H1 (cell line): ENCODE data around the gene GRM1. TPM values are rescaled to one million over a fixed set of nuclear protein-coding genes. Genes with fewer than 3 reads are reported as not detected.

Source experiments
- CTCF ChIA-PET: fragments of 300-600 bp; sonication (Branson Sonifier 250); formaldehyde crosslinking; loops from one replicate; lab custom pipeline; 2021; ENCODE audit not compliant: partially characterized antibody; lab: Charles Lee
- POLR2A ChIA-PET: fragments of 300-600 bp; sonication (Branson Sonifier 250); formaldehyde crosslinking; loops from one replicate; lab custom pipeline; 2021; ENCODE audit warnings: inconsistent platforms; ENCODE audit not compliant: partially characterized antibody; lab: Charles Lee
- DNase-seq, 2 experiments: peaks; one replicate each; pipeline versions ENCODE4 v3.0.0 to v3.0.0-alpha.2; 2010 to 2022; ENCODE audit warnings: low spot score in 2 of 2, low read depth in 1 of 2, mixed read lengths in 1 of 2
- FAIRE-seq: peaks from 2 replicates; lab custom pipeline; 2011; peaks lifted over from hg19 to GRCh38; lab: Jason Lieb, UNC
- H2AFZ ChIP-seq: 2 replicates; pipeline ENCODE4 v1.8.1; 2012; ENCODE audit warnings: low read length, inconsistent platforms
- H2AK5ac ChIP-seq: 2 replicates; pipeline ENCODE4 v1.6.1; 2013; ENCODE audit warnings: low read depth, low read length
- H2BK120ac ChIP-seq: replicated peaks from 2 replicates; pipeline ENCODE3; 2013; ENCODE audit warnings: low read depth, low read length, inconsistent platforms
- H2BK12ac ChIP-seq: 2 replicates; pipeline ENCODE4 v1.6.1; 2013; ENCODE audit warnings: low read depth, low read length
- H2BK15ac ChIP-seq: 2 replicates; pipeline ENCODE4 v1.6.1; 2013; ENCODE audit warnings: low read length
- H2BK20ac ChIP-seq: 2 replicates; pipeline ENCODE4 v1.6.1; 2013; ENCODE audit warnings: low read length
- H2BK5ac ChIP-seq: 2 replicates; pipeline ENCODE4 v1.6.1; 2013; ENCODE audit warnings: low read depth, low read length
- H3K14ac ChIP-seq: 2 replicates; pipeline ENCODE4 v1.6.1; 2013; ENCODE audit warnings: inconsistent platforms; ENCODE audit not compliant: insufficient read length
- H3K18ac ChIP-seq: 2 replicates; pipeline ENCODE4 v1.6.1; 2013; ENCODE audit warnings: low read length; ENCODE audit errors: extremely low read depth
- H3K23ac ChIP-seq: 2 replicates; pipeline ENCODE4 v1.6.1; 2013; ENCODE audit warnings: inconsistent platforms; ENCODE audit not compliant: insufficient read length
- H3K23me2 ChIP-seq: 2 replicates; pipeline ENCODE4 v1.6.1; 2013; ENCODE audit warnings: low read depth, low read length
- H3K27ac ChIP-seq: 2 replicates; pipeline ENCODE4 v1.6.1; 2011; ENCODE audit warnings: low read depth, low read length, inconsistent platforms
- H3K27me3 ChIP-seq, 4 experiments: replicated peaks in 1 of 4; 1 replicate in 1 of 4; 2 replicates in 3 of 4; pipeline versions ENCODE4 v1.6.1 to v1.8.1; 2011 to 2013; ENCODE audit warnings: low read length in 3 of 4, mild to moderate bottlenecking in 3 of 4, inconsistent platforms in 2 of 4, mixed read lengths in 2 of 4, moderate library complexity in 1 of 4; ENCODE audit not compliant: control insufficient read depth in 3 of 4, insufficient read depth in 3 of 4; ENCODE audit errors: extremely low read depth in 1 of 4
- H3K36me3 ChIP-seq, 4 experiments: 2 replicates each; pipeline versions ENCODE4 v1.6.1 to v1.8.1; 2011 to 2013; ENCODE audit warnings: mild to moderate bottlenecking in 4 of 4, low read length in 3 of 4, moderate library complexity in 2 of 4, control low read depth in 1 of 4, inconsistent platforms in 1 of 4; ENCODE audit not compliant: insufficient read depth in 4 of 4, control insufficient read depth in 2 of 4
- H3K4ac ChIP-seq: replicated peaks from 2 replicates; pipeline ENCODE3; 2013; ENCODE audit warnings: low read length, low read depth, mixed read lengths, inconsistent platforms; ENCODE audit not compliant: insufficient read length
- H3K4me1 ChIP-seq, 4 experiments: replicated peaks in 1 of 4; 1 replicate in 1 of 4; 2 replicates in 3 of 4; pipeline versions ENCODE4 v1.6.1 to v1.8.1; 2011 to 2013; ENCODE audit warnings: low read length in 3 of 4, inconsistent platforms in 2 of 4, mixed read lengths in 1 of 4; ENCODE audit not compliant: insufficient read depth in 4 of 4, control insufficient read depth in 3 of 4
- H3K4me2 ChIP-seq, 2 experiments: 2 replicates each; pipeline versions ENCODE4 v1.6.1 to v1.8.1; 2011 to 2013; ENCODE audit warnings: low read depth in 2 of 2, low read length in 2 of 2, control low read depth in 1 of 2, inconsistent platforms in 1 of 2, mild to moderate bottlenecking in 1 of 2; ENCODE audit not compliant: insufficient read depth in 1 of 2
- H3K4me3 ChIP-seq, 4 experiments: fragments of 200-600, 300-600 bp in 1 of 4; sonication (generic), shearing (Covaris generic), sonication (Bioruptor Twin) in 1 of 4; 2 replicates each; pipeline versions ENCODE4 v1.5.1 to v1.8.1; 2011 to 2016; ENCODE audit warnings: low read length in 4 of 4, low read depth in 3 of 4, control low read depth in 2 of 4, inconsistent platforms in 2 of 4, mild to moderate bottlenecking in 2 of 4, mixed read lengths in 1 of 4, moderate library complexity in 1 of 4; ENCODE audit not compliant: insufficient read depth in 2 of 4; ENCODE audit errors: extremely low read depth in 1 of 4
- H3K56ac ChIP-seq: replicated peaks from 2 replicates; pipeline ENCODE3; 2013; ENCODE audit warnings: low read depth, mild to moderate bottlenecking, mixed read lengths, low read length, inconsistent platforms; ENCODE audit not compliant: insufficient read length
- H3K79me1 ChIP-seq: 2 replicates; pipeline ENCODE4 v1.6.1; 2013; ENCODE audit warnings: low read depth, low read length, control low read depth
- H3K79me2 ChIP-seq, 2 experiments: 2 replicates each; pipeline versions ENCODE4 v1.6.1 to v1.8.1; 2012 to 2013; ENCODE audit warnings: low read length in 2 of 2, mild to moderate bottlenecking in 2 of 2, inconsistent platforms in 1 of 2; ENCODE audit not compliant: insufficient read depth in 2 of 2, control insufficient read depth in 1 of 2
- H3K9ac ChIP-seq, 4 experiments: replicated peaks in 1 of 4; 1 replicate in 1 of 4; 2 replicates in 3 of 4; pipeline versions ENCODE4 v1.6.1 to v1.8.1; 2011 to 2013; ENCODE audit warnings: low read depth in 3 of 4, low read length in 3 of 4, control low read depth in 2 of 4, mild to moderate bottlenecking in 2 of 4, moderate library complexity in 2 of 4, inconsistent platforms in 1 of 4; ENCODE audit errors: extremely low read depth in 1 of 4
- H3K9me3 ChIP-seq, 2 experiments: 2 replicates each; pipeline versions ENCODE4 v1.6.1 to v1.8.1; 2012 to 2013; ENCODE audit warnings: mild to moderate bottlenecking in 2 of 2, moderate library complexity in 2 of 2, control low read depth in 1 of 2, inconsistent platforms in 1 of 2, low read depth in 1 of 2, low read length in 1 of 2, mixed read lengths in 1 of 2; ENCODE audit not compliant: insufficient read depth in 2 of 2
- H4K20me1 ChIP-seq, 2 experiments: replicated peaks in 1 of 2; 2 replicates each; pipeline versions ENCODE3 to v1.8.1; 2011 to 2013; ENCODE audit warnings: inconsistent platforms in 2 of 2, low read length in 2 of 2, mild to moderate bottlenecking in 1 of 2; ENCODE audit not compliant: insufficient read depth in 2 of 2, control insufficient read depth in 1 of 2
- H4K5ac ChIP-seq: 2 replicates; pipeline ENCODE4 v1.6.1; 2013; ENCODE audit warnings: low read length, low read depth, mixed read lengths, inconsistent platforms; ENCODE audit not compliant: insufficient read length
- H4K8ac ChIP-seq: 2 replicates; pipeline ENCODE4 v1.8.0; 2013; ENCODE audit warnings: mild to moderate bottlenecking, moderate library complexity, low read length, inconsistent platforms; ENCODE audit not compliant: insufficient read depth; ENCODE audit errors: extremely low read depth
- H4K91ac ChIP-seq: replicated peaks from 2 replicates; pipeline ENCODE3; 2013; ENCODE audit warnings: low read length, mixed read lengths, inconsistent platforms; ENCODE audit not compliant: insufficient read length
- CBX5 ChIP-seq: fragments of 300-800, 300-1000 bp; sonication (generic); IDR thresholded peaks from 2 replicates; pipeline ENCODE4 v1.7.1; 2016; ENCODE audit warnings: antibody characterized with exemption, low read length, low read depth
- SIX5 ChIP-seq: IDR thresholded peaks from 2 replicates; pipeline ENCODE4 v1.6.1; 2011; ENCODE audit warnings: mild to moderate bottlenecking, low read depth, low read length
- WGBS, 2 experiments: shearing (Covaris generic) in 1 of 2; methylation state at CpG; one replicate each; pipeline versions ENCODE4 v1.1.6 to v1.1.7; 2013 to 2015; ENCODE audit warnings: low lambda C conversion rate in 2 of 2, mixed read lengths in 2 of 2, inconsistent platforms in 1 of 2, low coverage in 1 of 2, missing lambda C conversion rate in 1 of 2; ENCODE audit not compliant: insufficient replicate concordance in 2 of 2, insufficient coverage in 1 of 2, insufficient read length in 1 of 2; ENCODE audit errors: extremely low coverage in 1 of 2, missing lambda C conversion rate in 1 of 2; 5-methylcytosine and 5-hydroxymethylcytosine counted together
- polyA plus RNA-seq, 7 experiments: library from polyadenylated mRNA; depleted of rRNA in 3 of 7; stranded (reverse) in 5 of 7; unstranded in 2 of 7; fragments of >200 nt in 5 of 7; fragments of 200-250 nt in 2 of 7; gene quantifications; 1 replicate in 5 of 7; 2 replicates in 1 of 7; 4 replicates in 1 of 7; pipeline versions ENCODE4 v1.2.1 to v1.2.3, GENCODE V29; 2011 to 2013; ENCODE audit warnings: missing spikeins in 2 of 7, mixed read lengths in 2 of 7
- total RNA-seq: library from RNA; stranded (reverse); fragmentation: NEBNext Ultra II Directional; extraction: Animal tissue kit (Norgen Biotek cat#: 25700); gene quantifications from 2 replicates; pipeline ENCODE4 v1.2.1, GENCODE V29; 2021

The GRM1 gene
- total and polyA plus RNA-seq, 2 of the 8 experiments (the other 6 are each of a cell fraction or from before 2014, with no cell fraction given) = 0.15 to 1.3 TPM

- POLR2A ChIA-PET = no interaction called here
- H3K79me2 ChIP-seq = no peaks in the 10 kb centered on the region
- H3K18ac ChIP-seq = no peak overlapping the region
- no peak overlapping the region for H2BK120ac ChIP-seq
- no peaks in the 10 kb centered on the region for H3K27me3 ChIP-seq
- TF ChIP-seq SIX5 (no peak), CBX5 (no peak)
- TF ChIP-seq, all 59 proteins: peak for 0
- Histone ChIP-seq H3K4me3 (no peak overlapping the region), H3K4ac (no peak overlapping the region), H3K9ac (no peak overlapping the region), H2BK15ac (no peak overlapping the region), H4K5ac (no peak overlapping the region), H3K23me2 (no peaks in the 10 kb centered on the region), H4K8ac (no peak overlapping the region), H2BK12ac (no peak overlapping the region), H3K27ac (no peak overlapping the region), H3K56ac (no peak overlapping the region), H3K23ac (no peak overlapping the region), H4K91ac (no peak overlapping the region), H2BK5ac (no peak overlapping the region), H2BK20ac (no peak overlapping the region), H3K4me1 (peaks cover 0 to 2% (median 0%) of the 10 kb centered on the region in 4 experiments; a peak in 1 of 7 replicates), H4K20me1 (no peaks in the 10 kb centered on the region), H3K9me3 (peaks cover 0 to 3% of the 10 kb centered on the region in 2 experiments; a peak in 1 of 4 replicates), H3K14ac (no peak overlapping the region), H3K36me3 (no peaks in the 10 kb centered on the region), H2AFZ (no peak overlapping the region), H2AK5ac (no peak overlapping the region), H3K4me2 (no peak overlapping the region), H3K79me1 (no peaks in the 10 kb centered on the region)
- DNase-seq (no peak), FAIRE-seq (no peak)
- WGBS, 2 experiments = 94% methylated on average over 4 of the region's 4 CpGs; no CpG with 5 or more reads in 1 of the 2 experiments
- CTCF ChIA-PET = no interaction called here
Measured at GRCh38 chr6:146445233-146445632, 416.4 kb downstream of the GRM1 start.
